Fibroblast of skin of back (primary cell): ENCODE data around the gene NAA10.

ENCODE experiments used
- DNase-seq: peaks from one replicate; pipeline ENCODE4 v3.0.0-alpha.2; 2013

NAA10 gene

DNA sequence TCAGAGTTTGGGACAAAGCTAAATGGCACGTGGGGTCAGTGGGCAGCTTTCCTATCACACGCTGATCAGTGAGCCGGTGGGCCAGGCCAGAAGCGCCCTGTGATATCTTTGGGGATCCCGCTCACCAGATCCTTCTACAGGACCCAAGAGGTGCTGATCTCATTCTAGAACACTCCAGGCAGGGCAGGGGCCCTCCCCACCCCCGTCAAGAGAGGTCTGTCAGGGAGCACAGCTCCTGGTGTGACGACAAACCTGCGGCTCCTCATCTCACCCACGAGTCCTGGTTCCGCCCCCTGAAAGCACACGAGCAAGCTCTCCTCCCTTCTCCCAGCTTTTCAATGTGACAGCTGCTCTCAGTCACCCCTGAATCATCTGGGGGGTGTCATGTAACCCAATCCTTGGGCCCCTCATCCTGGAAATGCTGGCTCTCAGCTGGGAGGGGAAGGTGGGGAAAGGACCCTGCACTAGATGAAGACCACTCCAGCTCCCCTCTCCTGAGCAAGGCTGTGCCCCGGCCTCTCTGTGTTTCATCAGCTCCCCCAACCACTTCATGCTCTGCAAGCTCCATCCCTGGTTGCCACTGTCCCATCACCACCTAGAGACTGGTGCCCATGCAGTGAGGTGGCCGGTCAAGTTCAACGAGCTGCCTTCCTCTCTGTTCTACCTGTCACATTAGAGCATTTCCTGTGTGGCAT, 32.2 kb upstream of the NAA10 start:
- DNase-seq, result no peak

DNA sequence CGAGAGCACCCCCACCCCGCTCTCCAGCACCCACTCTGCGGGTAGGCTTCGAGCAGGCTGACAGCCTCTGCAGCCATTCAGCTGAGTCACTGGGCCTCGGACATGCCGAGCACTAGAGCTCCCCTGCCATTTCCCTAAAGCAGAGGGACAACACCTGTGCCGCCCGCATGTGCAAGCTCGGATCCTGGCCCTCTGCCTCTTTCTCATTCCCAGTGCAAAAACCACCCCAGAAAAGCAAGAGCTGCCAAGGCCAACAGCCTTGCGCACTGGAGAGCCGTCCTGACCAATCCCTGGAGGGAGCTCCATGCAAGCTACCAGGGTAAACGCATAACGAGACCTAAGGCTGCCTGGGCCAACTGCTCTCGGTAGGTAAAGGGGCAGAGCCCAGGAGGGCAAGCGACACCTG, 31.4 kb upstream of the NAA10 start:
- DNase-seq, result no peak

DNA sequence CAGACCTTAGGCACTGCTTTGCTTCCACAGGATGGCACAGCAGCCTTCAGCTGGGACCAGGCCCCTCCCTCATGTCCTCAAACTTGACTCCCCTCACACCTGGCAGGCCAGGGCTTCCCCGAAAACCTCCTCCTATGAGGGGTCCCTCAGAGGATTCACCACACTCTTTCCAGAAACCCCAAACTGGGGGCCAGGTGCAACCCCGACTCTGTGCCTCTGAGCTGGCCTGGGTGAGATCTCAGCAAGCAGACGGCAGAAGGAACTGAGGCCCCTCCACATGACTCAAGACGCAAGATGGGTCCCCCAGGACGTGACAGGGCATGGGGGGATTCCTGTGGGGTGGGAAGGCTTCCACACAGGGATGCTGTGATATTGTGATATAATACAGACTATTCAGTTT, 30.6 kb upstream of the NAA10 start:
- no peak for DNase-seq

DNA sequence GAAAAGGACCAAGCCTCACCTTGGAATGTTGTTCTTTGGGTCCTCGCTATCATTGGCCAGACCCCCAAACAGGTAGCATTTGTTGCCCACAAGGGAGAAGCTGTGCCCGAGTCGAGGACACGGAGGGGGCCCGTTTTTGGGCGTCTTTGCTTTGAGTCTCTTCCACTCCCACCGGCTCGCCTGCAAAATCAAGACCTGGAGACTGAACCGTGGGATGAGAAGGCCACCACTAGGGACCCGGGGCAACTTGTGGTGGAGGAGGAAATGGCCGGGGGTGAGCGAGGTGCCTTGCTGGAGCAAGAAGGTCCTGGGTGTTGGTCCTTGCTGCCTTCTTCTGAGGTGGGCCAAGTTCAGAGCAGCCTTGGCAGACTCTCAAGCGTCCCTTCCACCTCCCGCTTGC, 29.3 kb upstream of the NAA10 start:
- DNase-seq, result no peak

DNA sequence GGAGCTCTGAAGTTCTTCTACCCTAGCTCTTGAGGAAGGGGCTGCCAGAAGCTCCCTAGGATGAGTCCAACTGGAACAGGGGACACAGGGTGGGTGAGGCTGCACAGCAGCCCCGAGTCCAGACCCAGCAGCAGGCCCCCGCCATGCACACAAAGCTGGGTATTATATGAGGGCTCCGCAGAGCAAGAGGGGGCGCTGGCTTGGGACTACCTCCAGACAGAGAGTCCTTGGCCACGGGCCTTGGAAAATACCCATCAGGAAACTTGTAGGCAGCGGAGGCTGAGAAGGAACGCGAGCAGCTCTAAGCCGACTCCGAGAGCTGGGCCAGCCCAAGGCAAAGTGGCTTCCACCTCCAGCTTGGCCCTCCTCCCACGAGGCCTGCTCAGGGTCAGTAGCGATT, 28.7 kb upstream of the NAA10 start:
- DNase-seq, result no peak

DNA sequence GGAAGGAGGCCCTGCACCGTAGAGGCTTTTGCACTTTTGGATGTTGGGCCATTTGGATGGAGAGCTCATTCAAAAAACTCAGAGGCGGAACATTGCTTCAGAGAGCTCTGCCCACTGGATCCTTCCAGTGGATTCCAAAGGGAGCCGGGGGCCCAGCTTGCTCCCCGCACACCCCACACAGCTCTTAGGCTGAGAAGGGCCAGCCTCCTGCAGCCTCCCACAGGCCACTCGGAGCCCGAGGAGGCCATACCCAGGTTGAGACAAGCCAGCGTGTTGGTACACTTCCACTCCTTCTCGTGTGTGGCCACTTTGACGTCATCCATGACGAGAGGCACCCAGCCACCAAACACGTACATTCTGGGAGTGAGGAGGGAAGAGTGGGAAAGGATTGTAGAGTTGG, 26.5 kb upstream of the NAA10 start:
- no peak for DNase-seq

DNA sequence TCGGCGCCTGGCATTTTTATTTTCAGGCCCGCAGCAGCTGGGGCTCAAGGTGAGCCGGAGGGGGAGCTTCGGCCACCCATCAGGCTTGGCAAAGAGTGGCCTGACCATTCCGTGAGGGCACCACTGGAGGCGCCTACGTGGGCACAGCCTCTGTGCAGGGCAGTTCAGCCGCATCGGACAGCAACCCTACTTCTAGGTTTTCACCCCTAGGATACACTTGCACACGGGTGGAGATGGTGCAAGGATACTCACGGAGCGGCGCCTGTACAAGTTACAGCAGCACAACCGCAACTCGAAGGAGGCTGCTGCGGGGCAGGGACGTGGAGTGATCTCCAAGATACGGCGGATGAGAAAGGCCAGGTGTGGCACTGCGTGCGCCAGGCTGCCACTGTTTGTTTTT, 25.9 kb upstream of the NAA10 start:
- DNase-seq, result no peak

DNA sequence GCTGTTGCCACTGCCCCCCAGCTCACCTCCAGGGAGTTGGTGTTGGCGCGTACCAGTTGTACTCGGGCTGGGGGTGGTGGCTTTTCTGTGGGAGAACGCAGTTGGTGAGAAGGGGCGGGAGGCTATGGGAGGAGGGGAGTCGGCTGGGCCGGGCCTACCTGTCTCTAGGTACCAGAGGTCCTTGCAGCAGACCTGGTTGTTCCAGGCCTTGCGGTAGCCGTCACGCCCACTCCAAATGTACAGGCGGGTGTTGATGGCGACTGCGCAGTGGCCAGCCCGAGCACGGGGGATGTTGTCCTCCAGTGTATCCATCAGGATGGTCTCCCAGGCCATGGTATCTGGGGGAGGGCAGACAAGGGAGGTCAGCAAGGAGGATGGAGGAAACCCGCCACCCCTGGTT, 25.2 kb upstream of the NAA10 start:
- DNase-seq, result no peak

DNA sequence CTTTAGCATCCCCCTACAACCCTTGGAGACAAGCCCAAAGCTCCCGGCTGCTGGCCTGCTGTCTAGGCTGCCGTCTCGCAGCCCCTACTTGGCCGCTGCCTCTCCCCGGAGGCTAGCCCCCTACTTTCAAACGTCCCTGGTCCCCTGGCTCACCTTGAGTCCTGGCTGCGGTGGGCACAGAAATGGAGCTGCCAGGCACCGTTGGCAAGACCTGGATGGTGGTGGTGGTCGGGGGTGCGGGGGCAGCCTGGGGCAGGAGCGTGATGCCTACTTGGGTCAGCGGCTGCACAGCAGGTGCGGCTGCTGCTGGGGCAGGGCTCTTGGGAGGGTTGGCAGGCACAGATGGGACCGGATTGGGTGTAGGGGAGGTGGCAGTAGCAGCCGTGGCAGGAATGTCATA, 24.8 kb upstream of the NAA10 start:
- no peak for DNase-seq

DNA sequence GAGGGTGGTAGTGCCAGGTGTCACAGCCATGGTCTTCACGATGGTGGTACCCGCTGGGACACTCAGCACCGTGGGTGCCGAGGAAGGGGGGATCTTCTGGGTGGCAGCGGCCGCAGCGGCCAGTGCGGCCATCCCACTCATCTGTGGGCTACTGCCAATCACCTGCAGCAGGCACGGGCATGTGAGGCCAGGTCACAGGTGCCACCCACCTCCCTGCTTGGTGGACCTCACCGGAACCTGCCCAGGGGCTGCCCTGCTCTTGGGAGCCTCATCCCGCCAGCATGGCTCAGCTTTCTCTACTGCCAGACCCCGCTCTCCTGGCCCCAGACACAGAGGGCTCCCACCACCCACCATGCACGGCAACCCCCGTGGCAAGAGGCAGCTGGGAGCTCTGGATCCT, 23.8 kb upstream of the NAA10 start:
- DNase-seq, result no peak

DNA sequence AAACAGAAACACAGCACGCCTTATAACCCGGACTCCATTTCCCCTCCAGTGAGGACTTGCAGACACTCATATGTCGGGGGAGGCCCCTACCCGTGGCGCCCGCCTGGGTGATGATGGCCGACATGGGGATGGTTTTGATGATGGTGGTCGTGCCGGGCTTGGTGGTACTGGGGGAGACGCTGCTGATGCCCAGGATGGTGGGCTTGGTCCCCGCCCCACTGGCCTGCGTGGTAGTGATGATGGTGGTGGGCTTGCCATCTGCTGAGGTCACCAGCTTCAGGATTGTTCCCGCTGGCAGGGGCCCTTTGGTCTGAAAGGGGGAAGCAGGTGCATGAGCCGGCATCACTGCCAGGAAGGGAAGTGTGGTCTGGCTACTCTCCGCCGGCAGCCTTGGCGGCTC, 22.4 kb upstream of the NAA10 start:
- no peak for DNase-seq

DNA sequence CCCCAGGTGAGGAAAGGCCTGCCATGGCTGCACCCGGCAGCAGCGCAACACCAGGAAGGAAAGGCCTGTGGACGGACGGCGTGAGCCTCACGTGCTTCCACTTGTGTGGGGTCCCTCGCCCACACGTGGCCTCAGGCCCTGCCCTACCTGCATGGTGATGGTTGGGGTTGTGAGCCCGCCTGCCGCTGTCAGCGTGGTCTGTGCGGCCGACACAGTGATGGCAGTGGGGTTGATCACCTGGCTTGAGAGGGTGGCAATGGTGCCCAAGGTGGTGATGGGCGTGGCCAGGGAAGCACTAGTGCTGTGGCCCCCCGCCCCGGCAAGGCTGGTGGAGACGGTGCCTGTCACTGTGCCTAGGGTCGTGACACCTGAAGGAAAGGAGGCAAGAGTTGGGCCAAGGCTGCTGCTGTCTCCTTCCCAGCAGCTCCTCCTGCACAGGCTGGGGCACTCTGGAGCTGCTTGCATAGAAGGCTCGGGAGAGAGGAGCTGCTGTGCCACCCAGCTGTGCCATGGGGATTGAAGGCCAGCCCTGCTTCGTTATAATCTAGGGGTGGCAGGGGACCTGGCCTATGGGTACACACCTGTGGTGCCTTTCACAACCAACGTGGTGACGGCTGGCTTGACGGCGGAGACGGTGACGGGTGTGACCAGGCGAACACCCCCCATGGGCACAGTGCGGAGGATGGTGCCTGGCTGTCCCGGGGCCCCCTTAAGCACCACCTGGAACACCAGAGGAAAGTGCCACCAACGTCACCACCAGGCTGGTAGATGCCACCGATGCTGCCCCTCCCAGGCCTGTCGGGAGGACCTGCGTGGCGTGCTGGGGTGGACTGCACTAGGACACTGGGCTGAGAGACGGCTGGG, 21.4 kb upstream of the NAA10 start:
- DNase-seq, result no peak

DNA sequence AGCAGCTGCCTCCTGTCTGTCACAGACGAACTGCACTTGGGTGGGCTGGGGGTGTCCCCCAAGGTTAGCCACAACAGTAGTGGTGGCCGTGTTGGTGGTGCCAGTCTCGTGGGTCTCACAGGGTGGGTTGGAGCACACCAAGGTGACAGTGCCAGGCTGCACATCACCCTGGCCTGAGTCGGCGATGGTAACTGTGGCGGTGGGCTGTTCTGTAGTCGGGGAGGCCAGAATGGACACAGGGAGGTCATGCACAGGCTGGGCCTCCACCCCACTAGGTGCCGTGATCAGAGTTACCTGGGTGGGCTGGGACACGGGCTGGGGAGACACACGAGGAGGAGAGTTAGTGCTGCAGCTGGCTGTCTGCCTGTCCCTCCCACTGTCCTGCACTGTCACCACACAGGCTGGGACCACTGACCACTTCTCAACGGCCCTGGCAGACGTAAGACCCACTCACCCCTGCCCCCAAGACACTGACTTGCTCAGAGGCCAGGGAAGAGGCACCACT, 20.4 kb upstream of the NAA10 start:
- DNase-seq, result no peak

DNA sequence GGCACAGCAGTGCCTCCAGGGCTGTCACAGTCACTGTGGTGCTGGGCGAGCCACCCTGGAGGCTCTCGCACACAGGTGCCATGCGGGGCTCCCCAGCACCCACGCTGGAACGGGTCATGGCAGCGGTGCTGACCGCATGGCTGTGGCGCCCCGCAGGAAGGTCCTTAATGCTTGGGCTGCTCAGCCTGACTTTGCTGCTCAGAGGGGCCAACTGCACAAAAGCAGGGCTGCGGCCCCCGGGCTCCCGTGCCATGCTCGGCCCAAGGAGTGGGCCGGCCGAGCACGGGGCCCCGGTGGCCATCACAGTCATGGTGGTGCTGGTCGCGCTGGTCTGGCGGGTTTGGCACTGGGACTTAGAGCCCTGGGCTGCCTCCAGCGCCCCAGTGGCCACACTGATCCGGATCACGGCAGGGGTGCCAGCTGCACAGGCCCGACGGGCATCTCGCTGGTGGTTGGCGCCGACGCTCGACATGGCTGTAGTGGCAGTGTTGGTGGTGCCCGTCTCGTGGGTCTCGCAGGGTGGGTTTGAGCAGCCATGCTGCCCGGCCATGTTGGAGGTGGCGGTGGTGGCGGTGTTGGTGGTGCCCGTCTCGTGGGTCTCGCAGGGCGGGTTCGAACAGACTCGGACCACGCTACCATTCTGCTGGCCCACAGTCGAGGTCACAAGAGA, 19.9 kb upstream of the NAA10 start:
- no peak for DNase-seq

DNA sequence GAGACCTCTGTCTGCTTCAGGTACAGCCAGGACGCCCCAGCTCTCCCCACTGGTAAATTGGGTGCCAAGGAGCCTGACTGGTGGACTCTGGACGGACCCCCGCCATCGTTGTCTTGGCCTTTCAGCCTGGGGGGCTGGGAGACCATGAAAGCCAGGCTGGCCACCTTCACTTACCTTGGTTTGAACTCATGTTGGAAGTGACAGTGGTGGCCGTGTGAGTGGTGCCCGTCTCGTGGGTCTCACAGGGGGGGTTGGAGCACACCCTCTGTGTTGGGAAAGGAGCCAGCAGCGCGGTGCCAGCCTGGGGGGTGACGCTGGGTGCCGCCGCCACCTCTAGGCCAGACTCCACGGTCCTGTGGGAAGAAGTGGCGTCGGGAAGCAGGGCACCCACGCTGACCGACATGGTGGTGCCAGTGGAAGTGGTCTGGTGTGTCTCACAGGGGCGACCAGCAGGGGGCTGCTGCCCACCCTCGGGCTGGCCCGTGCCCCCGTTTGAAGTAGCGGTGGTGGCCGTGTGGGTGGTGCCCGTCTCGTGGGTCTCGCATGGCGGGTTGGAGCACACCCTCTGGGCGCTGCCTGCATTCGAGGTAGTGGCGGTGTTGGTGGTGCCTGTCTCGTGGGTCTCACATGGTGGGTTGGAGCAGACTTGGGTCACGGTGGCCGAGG, 19.2 kb upstream of the NAA10 start:
- DNase-seq, result no peak

DNA sequence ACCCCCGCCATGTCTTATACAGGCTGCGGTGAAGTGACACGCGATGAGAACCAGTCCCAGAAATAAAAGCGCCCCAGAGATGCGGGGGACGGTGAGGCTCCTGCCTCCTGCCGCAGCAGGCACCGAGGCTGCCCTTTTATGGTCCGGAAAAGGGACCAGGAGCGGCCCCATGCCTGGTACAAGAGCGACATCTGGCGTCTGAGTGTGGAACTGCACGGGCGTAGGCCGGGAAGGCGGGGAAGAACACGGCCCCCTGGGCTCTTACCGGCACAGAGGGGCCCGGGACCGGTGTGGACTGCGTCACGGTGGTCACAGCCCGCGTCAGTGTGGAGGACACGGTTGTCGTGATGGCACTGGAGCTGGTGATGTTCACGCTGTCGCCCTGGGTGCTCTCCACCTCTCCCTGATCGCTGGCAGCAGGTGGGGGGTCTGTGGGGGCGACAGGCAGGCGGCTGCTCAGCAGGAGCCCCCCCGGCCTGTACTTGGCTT, 18.5 kb upstream of the NAA10 start:
- peak; percentile 71 for DNase-seq

DNA sequence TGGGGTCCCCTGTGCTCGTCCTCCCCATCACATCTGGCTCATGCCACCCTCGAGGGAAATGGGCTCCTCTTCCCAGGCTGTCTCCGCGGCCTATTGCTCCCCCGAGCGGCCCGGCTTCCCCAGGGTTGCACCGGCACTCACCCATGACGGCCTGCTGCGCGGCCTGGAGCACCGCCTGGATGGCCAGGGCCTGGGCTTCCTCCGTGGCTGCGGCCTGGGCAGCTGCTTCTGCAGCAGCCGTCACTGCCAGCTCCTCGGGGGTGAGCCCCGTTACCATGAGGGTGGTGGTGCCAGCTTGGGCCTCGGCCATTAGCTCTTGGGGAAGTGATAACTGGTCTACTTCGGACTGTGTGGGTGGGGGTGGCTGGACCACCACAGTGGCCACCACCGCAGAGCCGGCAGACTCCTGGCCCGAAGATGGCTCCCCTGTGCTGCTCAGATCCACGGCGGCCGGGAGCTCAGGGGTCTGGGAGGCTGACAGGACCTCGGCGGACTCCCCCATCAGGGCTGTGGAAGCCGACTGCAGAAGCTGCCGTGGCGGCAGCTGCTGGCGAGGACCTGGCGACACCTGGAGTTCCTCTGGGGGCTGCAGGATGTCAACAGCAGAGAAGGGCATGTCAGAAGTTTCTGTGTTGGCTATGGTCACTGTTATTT, 17.7 kb upstream of the NAA10 start:
- no peak for DNase-seq

DNA sequence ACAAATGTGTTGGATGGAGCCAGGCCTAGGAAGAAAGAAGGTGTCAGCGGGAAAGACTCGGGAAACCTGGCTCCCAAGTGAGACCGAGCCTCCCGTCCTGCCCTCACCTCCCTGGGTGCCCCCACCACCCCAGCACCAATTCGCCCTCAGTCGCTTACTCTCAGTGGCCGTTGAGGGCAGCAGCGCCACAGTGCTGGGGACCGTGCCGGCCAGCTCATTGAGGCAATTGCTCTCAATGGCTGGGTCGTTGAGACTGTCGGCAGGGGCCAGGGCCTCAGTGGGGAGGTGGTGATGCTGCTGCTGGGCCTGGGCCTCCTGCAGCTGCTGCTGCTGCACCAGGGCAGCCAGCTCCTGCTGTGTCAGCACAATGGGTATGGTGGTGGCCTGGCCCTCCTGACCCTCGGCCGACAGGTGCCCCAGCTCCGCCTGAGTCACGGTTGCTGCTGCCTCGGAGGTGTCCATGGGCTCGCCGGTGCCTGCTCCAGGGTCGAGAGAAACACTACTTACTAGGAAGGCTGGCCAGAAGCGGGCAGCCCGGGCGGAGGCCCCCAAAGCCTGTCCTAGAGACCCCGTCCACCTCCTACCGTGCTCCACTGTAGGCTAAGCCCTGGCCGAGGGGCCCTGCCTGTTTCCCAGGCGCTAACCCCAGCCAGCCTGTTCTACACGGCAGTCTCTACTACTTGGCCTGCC, 17.0 kb upstream of the NAA10 start:
- DNase-seq, result no peak

DNA sequence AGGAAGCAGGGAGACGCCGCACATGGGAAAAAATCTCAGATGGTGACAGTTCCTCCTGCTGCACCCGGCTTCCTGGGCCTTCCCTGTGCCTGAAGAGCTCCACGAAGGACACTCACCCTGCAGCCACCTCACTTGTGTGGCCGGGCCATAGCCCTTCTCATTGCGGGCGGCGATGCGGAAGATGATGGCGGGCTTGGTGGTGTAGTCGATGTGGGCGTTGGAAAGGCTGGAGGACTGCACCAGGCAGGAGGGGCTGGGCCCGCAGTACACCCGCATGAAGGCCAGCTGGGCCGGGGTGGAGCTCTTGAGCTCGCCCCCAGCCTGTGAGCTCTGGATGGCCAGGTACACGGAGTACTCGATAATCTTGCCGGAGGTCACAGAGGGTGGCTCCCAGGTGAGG, 15.3 kb upstream of the NAA10 start:
- DNase-seq, result no peak

DNA sequence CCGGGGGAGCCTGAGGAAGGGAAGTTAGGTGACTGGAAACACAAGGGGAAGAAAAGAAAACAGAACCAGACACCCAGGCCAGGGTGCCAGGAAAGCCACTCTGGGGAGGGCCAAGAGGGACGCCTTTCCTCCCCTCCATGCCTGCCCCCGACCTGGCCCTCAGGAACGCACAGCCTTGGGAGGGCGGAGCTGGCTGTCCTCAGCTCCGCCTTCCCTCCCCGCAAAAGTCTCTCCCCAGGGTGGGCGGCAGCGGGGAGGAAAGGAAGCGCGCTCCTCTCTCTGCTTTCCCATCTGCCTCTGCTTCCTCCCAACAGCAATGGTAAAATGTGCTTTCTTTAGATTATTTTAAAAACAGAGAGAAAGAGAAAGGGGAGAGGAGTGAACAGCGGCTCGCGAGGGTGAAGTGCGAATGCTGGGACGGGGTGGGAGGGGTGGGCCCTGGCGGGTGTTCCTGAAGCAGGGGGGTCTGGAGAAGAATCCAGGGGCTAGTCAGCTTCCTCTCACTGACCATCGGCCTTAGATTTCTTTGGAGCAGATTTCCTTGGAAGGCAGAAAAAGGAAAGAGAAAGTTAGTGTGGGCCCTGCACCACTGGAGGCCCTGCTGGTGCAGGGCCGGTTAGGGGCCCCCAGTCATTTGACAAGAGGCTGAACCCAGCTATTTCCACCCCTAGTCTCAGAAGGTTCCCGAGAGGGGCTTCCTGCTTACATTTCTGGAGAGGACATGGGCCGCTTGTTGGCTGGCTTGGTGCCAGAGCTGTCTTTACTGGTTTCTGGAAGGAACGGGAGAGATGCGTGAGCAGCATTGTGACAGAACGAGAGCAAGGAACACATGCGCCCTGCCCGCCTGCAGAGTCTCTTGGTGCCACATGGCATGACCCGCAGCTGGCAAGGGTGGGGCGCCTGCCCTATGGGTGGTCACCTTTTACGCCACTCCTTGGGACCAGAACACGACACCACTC, 14.3 kb upstream of the NAA10 start:
- DNase-seq, result no peak
